ENCODE results near the gene PDE4B. TPM values are rescaled to one million over a fixed set of nuclear protein-coding genes. Genes with fewer than 3 reads are reported as not detected.

The PDE4B gene
- total RNA-seq, 2 experiments from 2014 or later = 2.4 to 3.1 TPM

- intact Hi-C loops (cut with micrococcal nuclease; ENCODE audit: unreplicated experiment) = no loop called here
- CTCF ChIA-PET (ENCODE audit: unreplicated experiment) = no interaction called here
- Histone ChIP-seq H2AFZ (ENCODE audit: low read length) (no peak overlapping the region), H3K79me2 (ENCODE audit: insufficient read depth, low read depth, low read length) (no peaks in the 10 kb centered on the region), H3K4me1 (ENCODE audit: insufficient read depth, low read length, poor library complexity, severe bottlenecking) (no peaks in the 10 kb centered on the region), H3K9me2 (ENCODE audit: insufficient read depth, low read length) (no peaks in the 10 kb centered on the region), H3K4me3 (ENCODE audit: low read depth, low read length, poor library complexity, severe bottlenecking) (no peak overlapping the region), H3K4me2 (ENCODE audit: low read length) (no peak overlapping the region), H3K36me3 (ENCODE audit: insufficient read depth, low read length) (no peaks in the 10 kb centered on the region), H4K20me1 (ENCODE audit: insufficient read depth, low read length) (no peaks in the 10 kb centered on the region), H3K27ac (ENCODE audit: low read depth, low read length, poor library complexity, severe bottlenecking) (no peak overlapping the region), H3K9me3 (ENCODE audit: low read length) (no peaks in the 10 kb centered on the region)
- no TSS peak for BruUV-seq (replicated peaks)
- POLR2A ChIA-PET = interaction anchor here (0.9 kb wide), 1 partner anchor 8 kb away, joined by 3 read pairs; no protein-coding TSS in a partner anchor
- no peak for TF ChIP-seq EZH2phosphoT487 (IDR thresholded peaks at IDR 0.05; ENCODE audit: borderline replicate concordance, low read depth, low read length)
- no peak for TF ChIP-seq CTCF (conservative IDR thresholded peaks at IDR 0.05; ENCODE audit: low read length)
- no peak for DNase-seq (ENCODE audit: low spot score)
These were observed 420.8 kb downstream of the PDE4B start for GRCh38 chr1:66213491-66213890.

GRCh38 chr1:66214901-66215300 is 422.2 kb downstream of the PDE4B start:
- no TSS peak for BruUV-seq (replicated peaks)
- no peaks in the 10 kb centered on the region for H3K79me2 ChIP-seq (ENCODE audit: insufficient read depth, low read depth, low read length)
- no peak for DNase-seq (ENCODE audit: low spot score)
- H3K4me1 ChIP-seq (ENCODE audit: insufficient read depth, low read length, poor library complexity, severe bottlenecking) = no peaks in the 10 kb centered on the region
- H3K4me3 ChIP-seq (ENCODE audit: low read depth, low read length, poor library complexity, severe bottlenecking) = no peak overlapping the region
- H4K20me1 ChIP-seq (ENCODE audit: insufficient read depth, low read length) = no peaks in the 10 kb centered on the region
- H3K27ac ChIP-seq (ENCODE audit: low read depth, low read length, poor library complexity, severe bottlenecking) = no peak overlapping the region
- POLR2A ChIA-PET = interaction anchor here (0.9 to 1.2 kb wide), 2 partner anchors 11 to 43 kb away, joined by 3 read pairs; no protein-coding TSS in a partner anchor
- CTCF ChIA-PET (ENCODE audit: unreplicated experiment) = no interaction called here
- TF ChIP-seq CTCF (conservative IDR thresholded peaks at IDR 0.05; ENCODE audit: low read length) (no peak), EZH2phosphoT487 (IDR thresholded peaks at IDR 0.05; ENCODE audit: borderline replicate concordance, low read depth, low read length) (no peak)
- H2AFZ ChIP-seq (ENCODE audit: low read length) = no peak overlapping the region
- no peaks in the 10 kb centered on the region for H3K36me3 ChIP-seq (ENCODE audit: insufficient read depth, low read length)
- no peaks in the 10 kb centered on the region for H3K9me2 ChIP-seq (ENCODE audit: insufficient read depth, low read length)
- intact Hi-C loops (cut with micrococcal nuclease; ENCODE audit: unreplicated experiment) = no loop called here
- H3K9me3 ChIP-seq (ENCODE audit: low read length) = no peaks in the 10 kb centered on the region
- H3K4me2 ChIP-seq (ENCODE audit: low read length) = no peak overlapping the region

GRCh38 chr1:66217021-66217420 is 424.3 kb downstream of the PDE4B start:
- intact Hi-C loops (cut with micrococcal nuclease; ENCODE audit: unreplicated experiment) = no loop called here
- ChIA-PET CTCF (ENCODE audit: unreplicated experiment) (no interaction called here), POLR2A (interaction anchor here (0.5 to 1.2 kb wide), 3 partner anchors 9 to 533 kb away, joined by 3 to 5 read pairs (median 3); no protein-coding TSS in a partner anchor)
- Histone ChIP-seq H3K4me1 (ENCODE audit: insufficient read depth, low read length, poor library complexity, severe bottlenecking) (no peaks in the 10 kb centered on the region), H3K36me3 (ENCODE audit: insufficient read depth, low read length) (no peaks in the 10 kb centered on the region), H3K4me3 (ENCODE audit: low read depth, low read length, poor library complexity, severe bottlenecking) (no peak overlapping the region), H4K20me1 (ENCODE audit: insufficient read depth, low read length) (no peaks in the 10 kb centered on the region), H2AFZ (ENCODE audit: low read length) (no peak overlapping the region), H3K27ac (ENCODE audit: low read depth, low read length, poor library complexity, severe bottlenecking) (no peak overlapping the region), H3K4me2 (ENCODE audit: low read length) (no peak overlapping the region), H3K9me3 (ENCODE audit: low read length) (no peaks in the 10 kb centered on the region), H3K9me2 (ENCODE audit: insufficient read depth, low read length) (no peaks in the 10 kb centered on the region), H3K79me2 (ENCODE audit: insufficient read depth, low read depth, low read length) (no peaks in the 10 kb centered on the region)
- no TSS peak for BruUV-seq (replicated peaks)
- TF ChIP-seq CTCF (conservative IDR thresholded peaks at IDR 0.05; ENCODE audit: low read length) = no peak
- TF ChIP-seq EZH2phosphoT487 (IDR thresholded peaks at IDR 0.05; ENCODE audit: borderline replicate concordance, low read depth, low read length) = no peak
- DNase-seq (ENCODE audit: low spot score) = no peak
